K562 (cell line): ENCODE results near the gene ZNF467. TPM values are rescaled to one million over a fixed set of nuclear protein-coding genes. Genes with fewer than 3 reads are reported as not detected.

ENCODE experiments used
- CBFA2T3 ChIP-seq: fragments of 450-650 bp; IDR thresholded peaks from 2 replicates; pipeline ENCODE4 v1.6.1; 2017
- CCAR2 ChIP-seq: fragments of 200-400 bp; formaldehyde crosslinking; IDR thresholded peaks from 2 replicates; pipeline ENCODE4 v1.6.1; 2017; ENCODE audit warnings: mild to moderate bottlenecking, low read depth, low read length
- DDX20 ChIP-seq: fragments of 450-650 bp; IDR thresholded peaks from 2 replicates; pipeline ENCODE4 v1.6.1; 2016; ENCODE audit warnings: missing genetic modification characterization, low read depth, mild to moderate bottlenecking, missing compliant biosample characterization, moderate library complexity
- ETV6 ChIP-seq, 3 experiments: fragments of 150-350 bp in 1 of 3; sonication (generic) in 1 of 3; formaldehyde crosslinking in 1 of 3; IDR thresholded peaks; 2 replicates each; pipeline versions ENCODE4 v1.6.1 to v1.8.0; 2014 to 2022; ENCODE audit warnings: borderline replicate concordance in 2 of 3, low read depth in 2 of 3, antibody characterized with exemption in 1 of 3, low read length in 1 of 3, mild to moderate bottlenecking in 1 of 3, missing genetic modification reagents in 1 of 3
- EWSR1 ChIP-seq: fragments of 450-650 bp; IDR thresholded peaks from 2 replicates; pipeline ENCODE4 v1.6.1; 2018; ENCODE audit warnings: borderline replicate concordance, mild to moderate bottlenecking, low read depth, moderate library complexity; ENCODE audit not compliant: partially characterized antibody
- HDAC6 ChIP-seq: IDR thresholded peaks from 2 replicates; pipeline ENCODE4 v1.6.1; 2012; ENCODE audit warnings: low read depth, mild to moderate bottlenecking, control low read depth, inconsistent platforms, low read length, moderate library complexity
- PPARD ChIP-seq: fragments of 250-450 bp; sonication (Bioruptor Pico); IDR thresholded peaks from 2 replicates; pipeline ENCODE4 v1.8.0; 2022; ENCODE audit warnings: inconsistent platforms, mild to moderate bottlenecking, moderate library complexity
- SMC3 ChIP-seq: conservative IDR thresholded peaks from 2 replicates; pipeline ENCODE4 v1.6.1; 2011; ENCODE audit warnings: low read depth, low read length, improper control_type of control experiment; ENCODE audit not compliant: insufficient read depth
- TAF1 ChIP-seq: IDR thresholded peaks from 2 replicates; pipeline ENCODE4 v1.6.1; 2011; ENCODE audit warnings: mild to moderate bottlenecking, low read length, moderate library complexity; ENCODE audit not compliant: insufficient read depth, control insufficient read depth, severe bottlenecking; ENCODE audit errors: extremely low read depth
- TGIF2 ChIP-seq: sonication (generic); formaldehyde crosslinking; IDR thresholded peaks from 2 replicates; pipeline ENCODE4 v1.8.1; 2022; ENCODE audit warnings: mild to moderate bottlenecking, missing genetic modification reagents, moderate library complexity
- ZNF121 ChIP-seq: sonication (generic); formaldehyde crosslinking; conservative IDR thresholded peaks from 2 replicates; pipeline ENCODE4 v1.8.0; 2022; ENCODE audit warnings: missing genetic modification reagents
- ZNF764 ChIP-seq: fragments of 250-450 bp; sonication (Bioruptor Pico); IDR thresholded peaks from 2 replicates; pipeline ENCODE4 v1.4.0; 2020; ENCODE audit warnings: low read depth, mild to moderate bottlenecking, moderate library complexity
- polyA plus RNA-seq, 8 experiments: library from polyadenylated mRNA; depleted of rRNA in 4 of 8; stranded (reverse) in 5 of 8; unstranded in 3 of 8; fragments of >200 nt; fragmentation: Nextera tagmentation in 2 of 8; fragmentation: Illumina TruSeq in 1 of 8; extraction: Ambion mirVana in 2 of 8; extraction: Trizol in 1 of 8; gene quantifications; 2 replicates each; pipeline versions ENCODE4 v1.2.1 to v1.2.3, GENCODE V29; 2011 to 2014; ENCODE audit warnings: inconsistent platforms in 1 of 8, missing spikeins in 1 of 8
- total RNA-seq, 7 experiments: library from RNA; depleted of rRNA in 6 of 7; stranded (reverse); fragments of >200 nt in 6 of 7; fragmentation: Illumina TruSeq in 2 of 7; extraction: Trizol in 2 of 7; gene quantifications; 2 replicates each; pipeline versions ENCODE4 v1.2.1 to v1.2.3, GENCODE V29; 2011 to 2021; ENCODE audit warnings: low replicate concordance in 1 of 7
- TF ChIP-seq, protein P1 (sequence below): sonication (generic); formaldehyde crosslinking; IDR thresholded peaks from 2 replicates; pipeline ENCODE4 v1.8.0; 2023; ENCODE audit warnings: mild to moderate bottlenecking, missing genetic modification reagents
- TF ChIP-seq, protein P2 (sequence below): fragments of 250-450 bp; sonication (Bioruptor Pico); IDR thresholded peaks from 2 replicates; pipeline ENCODE4 v1.5.1; 2021; ENCODE audit warnings: mild to moderate bottlenecking
- TF ChIP-seq, protein P3 (sequence below): fragments of 250-450 bp; sonication (Bioruptor Pico); IDR thresholded peaks from 2 replicates; pipeline ENCODE4 v1.5.0; 2022; ENCODE audit warnings: mild to moderate bottlenecking
- TF ChIP-seq, protein P4 (sequence below), 2 experiments: fragments of 450-650 bp; conservative IDR thresholded peaks; 2 replicates each; pipeline ENCODE4 v1.6.1; 2017; ENCODE audit warnings: mild to moderate bottlenecking in 2 of 2, moderate library complexity in 2 of 2
- TF ChIP-seq, protein P5 (sequence below), 2 experiments: fragments of 450-650 bp; IDR thresholded peaks; 2 replicates each; pipeline ENCODE4 v1.6.1; 2016

The ZNF467 gene
- total and polyA plus RNA-seq, 9 of the 15 experiments (the other 6 are each of a cell fraction or from before 2014, with no cell fraction given): 0.32 to 14.2 (median 1.7) TPM

DNA sequence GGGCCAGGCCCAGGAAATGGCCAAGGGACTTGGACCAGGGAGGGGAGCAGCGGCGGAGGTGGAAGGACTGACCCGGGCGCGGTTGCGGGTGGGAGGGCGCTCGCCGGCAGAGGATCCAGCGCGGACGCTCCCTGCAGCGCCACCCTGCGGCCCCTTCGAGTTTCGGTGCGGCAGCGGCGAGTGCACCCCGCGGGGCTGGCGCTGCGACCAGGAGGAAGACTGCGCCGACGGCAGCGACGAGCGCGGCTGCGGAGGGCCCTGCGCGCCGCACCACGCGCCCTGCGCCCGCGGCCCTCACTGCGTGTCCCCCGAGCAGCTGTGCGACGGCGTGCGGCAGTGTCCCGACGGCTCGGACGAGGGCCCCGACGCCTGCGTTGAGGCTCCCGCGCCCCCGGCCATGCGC, 16.8 kb upstream of the ZNF467 start (continued):
- TF ChIP-seq, protein P1, sequence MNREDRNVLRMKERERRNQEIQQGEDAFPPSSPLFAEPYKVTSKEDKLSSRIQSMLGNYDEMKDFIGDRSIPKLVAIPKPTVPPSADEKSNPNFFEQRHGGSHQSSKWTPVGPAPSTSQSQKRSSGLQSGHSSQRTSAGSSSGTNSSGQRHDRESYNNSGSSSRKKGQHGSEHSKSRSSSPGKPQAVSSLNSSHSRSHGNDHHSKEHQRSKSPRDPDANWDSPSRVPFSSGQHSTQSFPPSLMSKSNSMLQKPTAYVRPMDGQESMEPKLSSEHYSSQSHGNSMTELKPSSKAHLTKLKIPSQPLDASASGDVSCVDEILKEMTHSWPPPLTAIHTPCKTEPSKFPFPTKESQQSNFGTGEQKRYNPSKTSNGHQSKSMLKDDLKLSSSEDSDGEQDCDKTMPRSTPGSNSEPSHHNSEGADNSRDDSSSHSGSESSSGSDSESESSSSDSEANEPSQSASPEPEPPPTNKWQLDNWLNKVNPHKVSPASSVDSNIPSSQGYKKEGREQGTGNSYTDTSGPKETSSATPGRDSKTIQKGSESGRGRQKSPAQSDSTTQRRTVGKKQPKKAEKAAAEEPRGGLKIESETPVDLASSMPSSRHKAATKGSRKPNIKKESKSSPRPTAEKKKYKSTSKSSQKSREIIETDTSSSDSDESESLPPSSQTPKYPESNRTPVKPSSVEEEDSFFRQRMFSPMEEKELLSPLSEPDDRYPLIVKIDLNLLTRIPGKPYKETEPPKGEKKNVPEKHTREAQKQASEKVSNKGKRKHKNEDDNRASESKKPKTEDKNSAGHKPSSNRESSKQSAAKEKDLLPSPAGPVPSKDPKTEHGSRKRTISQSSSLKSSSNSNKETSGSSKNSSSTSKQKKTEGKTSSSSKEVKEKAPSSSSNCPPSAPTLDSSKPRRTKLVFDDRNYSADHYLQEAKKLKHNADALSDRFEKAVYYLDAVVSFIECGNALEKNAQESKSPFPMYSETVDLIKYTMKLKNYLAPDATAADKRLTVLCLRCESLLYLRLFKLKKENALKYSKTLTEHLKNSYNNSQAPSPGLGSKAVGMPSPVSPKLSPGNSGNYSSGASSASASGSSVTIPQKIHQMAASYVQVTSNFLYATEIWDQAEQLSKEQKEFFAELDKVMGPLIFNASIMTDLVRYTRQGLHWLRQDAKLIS (CRISPR knock-in tag): no peak
- no peak for TF ChIP-seq ZNF764 (CRISPR knock-in tag)
- TF ChIP-seq, protein P2, sequence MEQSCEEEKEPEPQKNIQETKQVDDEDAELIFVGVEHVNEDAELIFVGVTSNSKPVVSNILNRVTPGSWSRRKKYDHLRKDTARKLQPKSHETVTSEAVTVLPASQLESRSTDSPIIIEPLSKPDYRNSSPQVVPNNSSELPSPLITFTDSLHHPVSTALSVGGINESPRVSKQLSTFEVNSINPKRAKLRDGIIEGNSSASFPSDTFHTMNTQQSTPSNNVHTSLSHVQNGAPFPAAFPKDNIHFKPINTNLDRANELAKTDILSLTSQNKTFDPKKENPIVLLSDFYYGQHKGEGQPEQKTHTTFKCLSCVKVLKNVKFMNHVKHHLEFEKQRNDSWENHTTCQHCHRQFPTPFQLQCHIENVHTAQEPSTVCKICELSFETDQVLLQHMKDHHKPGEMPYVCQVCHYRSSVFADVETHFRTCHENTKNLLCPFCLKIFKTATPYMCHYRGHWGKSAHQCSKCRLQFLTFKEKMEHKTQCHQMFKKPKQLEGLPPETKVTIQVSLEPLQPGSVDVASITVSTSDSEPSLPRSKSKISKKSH (CRISPR knock-in tag): no peak
- TF ChIP-seq TAF1: no peak
- no peak for TF ChIP-seq ZNF121
- TF ChIP-seq EWSR1: no peak
- peak; percentile 81 for TF ChIP-seq SMC3
- TF ChIP-seq, protein P3, sequence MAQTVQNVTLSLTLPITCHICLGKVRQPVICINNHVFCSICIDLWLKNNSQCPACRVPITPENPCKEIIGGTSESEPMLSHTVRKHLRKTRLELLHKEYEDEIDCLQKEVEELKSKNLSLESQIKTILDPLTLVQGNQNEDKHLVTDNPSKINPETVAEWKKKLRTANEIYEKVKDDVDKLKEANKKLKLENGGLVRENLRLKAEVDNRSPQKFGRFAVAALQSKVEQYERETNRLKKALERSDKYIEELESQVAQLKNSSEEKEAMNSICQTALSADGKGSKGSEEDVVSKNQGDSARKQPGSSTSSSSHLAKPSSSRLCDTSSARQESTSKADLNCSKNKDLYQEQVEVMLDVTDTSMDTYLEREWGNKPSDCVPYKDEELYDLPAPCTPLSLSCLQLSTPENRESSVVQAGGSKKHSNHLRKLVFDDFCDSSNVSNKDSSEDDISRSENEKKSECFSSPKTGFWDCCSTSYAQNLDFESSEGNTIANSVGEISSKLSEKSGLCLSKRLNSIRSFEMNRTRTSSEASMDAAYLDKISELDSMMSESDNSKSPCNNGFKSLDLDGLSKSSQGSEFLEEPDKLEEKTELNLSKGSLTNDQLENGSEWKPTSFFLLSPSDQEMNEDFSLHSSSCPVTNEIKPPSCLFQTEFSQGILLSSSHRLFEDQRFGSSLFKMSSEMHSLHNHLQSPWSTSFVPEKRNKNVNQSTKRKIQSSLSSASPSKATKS (CRISPR knock-in tag): no peak
- no peak for TF ChIP-seq PPARD (CRISPR knock-in tag)
- no peak for TF ChIP-seq CBFA2T3
- TF ChIP-seq TGIF2 (CRISPR knock-in tag): no peak
- TF ChIP-seq, protein P4, sequence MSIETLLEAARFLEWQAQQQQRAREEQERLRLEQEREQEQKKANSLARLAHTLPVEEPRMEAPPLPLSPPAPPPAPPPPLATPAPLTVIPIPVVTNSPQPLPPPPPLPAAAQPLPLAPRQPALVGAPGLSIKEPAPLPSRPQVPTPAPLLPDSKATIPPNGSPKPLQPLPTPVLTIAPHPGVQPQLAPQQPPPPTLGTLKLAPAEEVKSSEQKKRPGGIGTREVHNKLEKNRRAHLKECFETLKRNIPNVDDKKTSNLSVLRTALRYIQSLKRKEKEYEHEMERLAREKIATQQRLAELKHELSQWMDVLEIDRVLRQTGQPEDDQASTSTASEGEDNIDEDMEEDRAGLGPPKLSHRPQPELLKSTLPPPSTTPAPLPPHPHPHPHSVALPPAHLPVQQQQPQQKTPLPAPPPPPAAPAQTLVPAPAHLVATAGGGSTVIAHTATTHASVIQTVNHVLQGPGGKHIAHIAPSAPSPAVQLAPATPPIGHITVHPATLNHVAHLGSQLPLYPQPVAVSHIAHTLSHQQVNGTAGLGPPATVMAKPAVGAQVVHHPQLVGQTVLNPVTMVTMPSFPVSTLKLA (conservative IDR thresholded peaks at IDR 0.05): no peak
- TF ChIP-seq, protein P5, sequence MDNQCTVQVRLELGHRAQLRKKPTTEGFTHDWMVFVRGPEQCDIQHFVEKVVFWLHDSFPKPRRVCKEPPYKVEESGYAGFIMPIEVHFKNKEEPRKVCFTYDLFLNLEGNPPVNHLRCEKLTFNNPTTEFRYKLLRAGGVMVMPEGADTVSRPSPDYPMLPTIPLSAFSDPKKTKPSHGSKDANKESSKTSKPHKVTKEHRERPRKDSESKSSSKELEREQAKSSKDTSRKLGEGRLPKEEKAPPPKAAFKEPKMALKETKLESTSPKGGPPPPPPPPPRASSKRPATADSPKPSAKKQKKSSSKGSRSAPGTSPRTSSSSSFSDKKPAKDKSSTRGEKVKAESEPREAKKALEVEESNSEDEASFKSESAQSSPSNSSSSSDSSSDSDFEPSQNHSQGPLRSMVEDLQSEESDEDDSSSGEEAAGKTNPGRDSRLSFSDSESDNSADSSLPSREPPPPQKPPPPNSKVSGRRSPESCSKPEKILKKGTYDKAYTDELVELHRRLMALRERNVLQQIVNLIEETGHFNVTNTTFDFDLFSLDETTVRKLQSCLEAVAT (IDR thresholded peaks at IDR 0.05): no peak
- no peak for TF ChIP-seq DDX20
- TF ChIP-seq HDAC6: peak; percentile 88; the same call in 1 of the 2 replicates
- TF ChIP-seq ETV6 (IDR thresholded peaks at IDR 0.05; ENCODE audit: borderline replicate concordance in 1 of 2, low read depth in 2 of 2, low read length in 1 of 2): no peak
- TF ChIP-seq ETV6 (CRISPR knock-in tag; IDR thresholded peaks at IDR 0.05; ENCODE audit: borderline replicate concordance): no peak
- no peak for TF ChIP-seq CCAR2
